GM12891 (cell line): ENCODE measurements around the gene KCNAB3.

Source experiments
- POLR2A ChIP-seq: IDR thresholded peaks from 2 replicates; pipeline ENCODE4 v1.6.1; 2011; ENCODE audit warnings: low read depth, low read length, control low read depth
- POLR2AphosphoS5 ChIP-seq: IDR thresholded peaks from 2 replicates; pipeline ENCODE4 v1.6.1; 2011; ENCODE audit warnings: low read depth, low read length, control low read depth
- TAF1 ChIP-seq: IDR thresholded peaks from 2 replicates; pipeline ENCODE4 v1.6.1; 2011; ENCODE audit warnings: low read depth, low read length, control low read depth

- TF ChIP-seq POLR2AphosphoS5 (no peak), TAF1 (no peak), POLR2A (no peak)
Measured at GRCh38 chr17:7930841-7931631, 1.4 kb upstream of the KCNAB3 start.
